Activated CD8-positive, alpha-beta T cell treated with anti-CD3 and anti-CD28 coated beads for 36 hours (primary cell): ENCODE data around the gene SPSB2. TPM values are rescaled to one million over a fixed set of nuclear protein-coding genes. Genes with fewer than 3 reads are reported as not detected.

ENCODE experiments used
- ATAC-seq: fragments of 200-7000 bp; cut with Tn5 transposase; one replicate; pipeline ENCODE4 v1.10.0; 2021; ENCODE audit warnings: mild to moderate bottlenecking, moderate library complexity
- CTCF ChIA-PET: fragments of 350-600 bp; sonication (Branson Sonifier 250); formaldehyde crosslinking; loops from one replicate; lab custom pipeline; 2021; ENCODE audit warnings: antibody characterized with exemption; lab: Charles Lee
- POLR2A ChIA-PET: fragments of 350-600 bp; sonication (Branson Sonifier 250); formaldehyde crosslinking; loops from one replicate; lab custom pipeline; 2021; ENCODE audit warnings: antibody characterized with exemption; lab: Charles Lee
- DNase-seq: peaks from one replicate; pipeline ENCODE4 v3.0.0-alpha.2; 2020
- H3K27ac Mint-ChIP-seq: one replicate; pipeline ENCODE4 v1.8.0; 2021; ENCODE audit warnings: mild to moderate bottlenecking, mixed read lengths
- H3K27me3 Mint-ChIP-seq: one replicate; pipeline ENCODE4 v1.8.0; 2021; ENCODE audit warnings: mixed read lengths
- H3K36me3 Mint-ChIP-seq: one replicate; pipeline ENCODE4 v1.8.0; 2021; ENCODE audit warnings: low read depth, mixed read lengths
- H3K4me1 Mint-ChIP-seq: one replicate; pipeline ENCODE4 v1.8.0; 2021; ENCODE audit warnings: low read depth, mixed read lengths
- H3K4me3 Mint-ChIP-seq: one replicate; pipeline ENCODE4 v1.8.0; 2021; ENCODE audit warnings: mild to moderate bottlenecking, moderate library complexity, mixed read lengths
- H3K9me3 Mint-ChIP-seq: one replicate; pipeline ENCODE4 v1.8.0; 2021; ENCODE audit warnings: mixed read lengths
- CTCF ChIP-seq: fragments of 200-600 bp; IDR thresholded peaks from one replicate; pipeline ENCODE4 v1.8.0; 2022; ENCODE audit warnings: antibody characterized with exemption, mild to moderate bottlenecking
- intact Hi-C: fragments of 100-400 bp; cut with micrococcal nuclease; formaldehyde crosslinking; loops from one replicate; pipeline ENCODE4 v1.10.0; 2022
- total RNA-seq, 2 experiments: library from RNA; stranded (reverse); gene quantifications; one replicate each; pipeline ENCODE4 v1.2.3, GENCODE V29; 2021

SPSB2 gene
- total RNA-seq, 2 experiments from 2014 or later, result 2.2 to 2.6 TPM

- no peak for ATAC-seq
- ChIA-PET CTCF (interaction anchor here (1.0 to 2.5 kb wide), 4 partner anchors 10 to 93 kb away, joined by 3 to 18 read pairs (median 4); partner anchors contain the start of genes MLF2 and SPSB2), POLR2A (interaction anchor here (0.7 kb wide), 1 partner anchor 14 kb away, joined by 3 read pairs; no protein-coding TSS in a partner anchor)
- H3K9me3 Mint-ChIP-seq, result no peaks in the 10 kb centered on the region
- no peak for TF ChIP-seq CTCF
- peaks cover 12% of the 10 kb centered on the region for H3K4me1 Mint-ChIP-seq
- H3K27ac Mint-ChIP-seq, result no peak overlapping the region
- H3K27me3 Mint-ChIP-seq, result no peaks in the 10 kb centered on the region
- DNase-seq, result no peak
- no peak overlapping the region for H3K4me3 Mint-ChIP-seq
- peaks cover 25% of the 10 kb centered on the region for H3K36me3 Mint-ChIP-seq
- intact Hi-C loops, result no loop called here
Measured at GRCh38 chr12:6845395-6845794, 27.7 kb downstream of the SPSB2 start.

- ChIA-PET CTCF (interaction anchor here (0.8 to 2.5 kb wide), 7 partner anchors 8 to 90 kb away, joined by 3 to 18 read pairs (median 3); partner anchors contain the start of gene MLF2), POLR2A (interaction anchor here (0.8 to 2.8 kb wide), 5 partner anchors 8 to 90 kb away, joined by 3 to 10 read pairs (median 4); partner anchors contain the start of genes CDCA3, MLF2, TPI1 and USP5)
- H3K4me3 Mint-ChIP-seq, result no peak overlapping the region
- peak; percentile 31 for ATAC-seq
- H3K27me3 Mint-ChIP-seq, result no peaks in the 10 kb centered on the region
- DNase-seq, result no peak
- TF ChIP-seq CTCF, result no peak
- H3K27ac Mint-ChIP-seq, result no peak overlapping the region
- H3K9me3 Mint-ChIP-seq, result no peaks in the 10 kb centered on the region
- H3K4me1 Mint-ChIP-seq, result no peaks in the 10 kb centered on the region
- intact Hi-C loops, result no loop called here
- peaks cover 12% of the 10 kb centered on the region for H3K36me3 Mint-ChIP-seq
Measured at GRCh38 chr12:6843118-6843902, 29.8 kb downstream of the SPSB2 start.

- Mint-ChIP-seq H3K4me3 (no peak overlapping the region), H3K9me3 (no peaks in the 10 kb centered on the region), H3K27me3 (no peaks in the 10 kb centered on the region), H3K27ac (no peak overlapping the region), H3K36me3 (peaks cover 6% of the 10 kb centered on the region), H3K4me1 (no peaks in the 10 kb centered on the region)
- no peak for ATAC-seq
- no peak for DNase-seq
- TF ChIP-seq CTCF, result no peak
- intact Hi-C loops, result no loop called here
- ChIA-PET CTCF (interaction anchor here (0.7 to 2.0 kb wide), 5 partner anchors 9 to 89 kb away, joined by 3 to 5 read pairs (median 3); partner anchors contain the start of genes CDCA3, MLF2 and USP5), POLR2A (interaction anchor here (1.4 to 2.8 kb wide), 4 partner anchors 9 to 118 kb away, joined by 4 to 10 read pairs (median 6); partner anchors contain the start of genes CDCA3, COPS7A, TPI1 and USP5)
Measured at GRCh38 chr12:6842075-6842474, 31.0 kb downstream of the SPSB2 start.

- CTCF ChIA-PET, result interaction anchor here (0.7 to 3.0 kb wide), 5 partner anchors 9 to 88 kb away, joined by 3 to 15 read pairs (median 7); partner anchors contain the start of genes CDCA3, MLF2 and SPSB2
- ATAC-seq (no peak), DNase-seq (no peak)
- Mint-ChIP-seq H3K27me3 (no peaks in the 10 kb centered on the region), H3K4me3 (no peak within 1 kb of the TSS), H3K4me1 (no peaks in the 10 kb centered on the region), H3K9me3 (no peaks in the 10 kb centered on the region), H3K36me3 (peaks cover 4% of the 10 kb centered on the region), H3K27ac (no peak within 1 kb of the TSS)
- intact Hi-C loops, result no loop called here
- POLR2A ChIA-PET, result interaction anchor here (1.0 to 2.8 kb wide), 5 partner anchors 8 to 117 kb away, joined by 3 to 10 read pairs (median 7); partner anchors contain the start of genes CDCA3, COPS7A, TPI1 and USP5
- TF ChIP-seq CTCF, result no peak
Measured at GRCh38 chr12:6840761-6841515, 32.2 kb downstream of the SPSB2 start, which contains the start of gene GNB3. GNB3 (plus strand) TSS chr12:6840925; CDS start chr12:6841288, 363 bp downstream.
